Activated CD4-positive, alpha-beta T cell treated with anti-CD3 and anti-CD28 coated beads, Interleukin-2, amount 10 ng/mL, durations not matched to agents 7 days and 5 days (primary cell): ENCODE data around the gene GEMIN7. TPM values are rescaled to one million over a fixed set of nuclear protein-coding genes. Genes with fewer than 3 reads are reported as not detected.
A peak's percentile ranks its signal among the peaks of the same experiment; 100 is the strongest.

ENCODE experiments used
- CTCF ChIA-PET: fragments of 350-600 bp; sonication (Branson Sonifier 250); formaldehyde crosslinking; loops from one replicate; lab custom pipeline; 2021; ENCODE audit warnings: antibody characterized with exemption; lab: Charles Lee
- POLR2A ChIA-PET: fragments of 350-600 bp; sonication (Branson Sonifier 250); formaldehyde crosslinking; loops from one replicate; lab custom pipeline; 2021; ENCODE audit warnings: antibody characterized with exemption; lab: Charles Lee
- DNase-seq: peaks from one replicate; pipeline ENCODE4 v3.0.0-alpha.2; 2020
- H3K27ac Mint-ChIP-seq: one replicate; pipeline ENCODE4 v1.8.0; 2021; ENCODE audit warnings: mild to moderate bottlenecking, moderate library complexity, mixed read lengths
- H3K27me3 Mint-ChIP-seq: one replicate; pipeline ENCODE4 v1.8.0; 2021; ENCODE audit warnings: mixed read lengths
- H3K36me3 Mint-ChIP-seq: one replicate; pipeline ENCODE4 v1.8.0; 2021; ENCODE audit warnings: low read depth, mixed read lengths
- H3K4me1 Mint-ChIP-seq: one replicate; pipeline ENCODE4 v1.8.0; 2021; ENCODE audit warnings: mixed read lengths
- H3K4me3 Mint-ChIP-seq: one replicate; pipeline ENCODE4 v1.8.0; 2021; ENCODE audit warnings: mild to moderate bottlenecking, moderate library complexity, mixed read lengths
- H3K9me3 Mint-ChIP-seq: one replicate; pipeline ENCODE4 v1.8.0; 2021; ENCODE audit warnings: mixed read lengths
- total RNA-seq, 2 experiments: library from RNA; stranded (reverse); gene quantifications; one replicate each; pipeline ENCODE4 v1.2.3, GENCODE V29; 2021

The GEMIN7 gene
- total RNA-seq, 2 experiments from 2014 or later, result 27.1 to 30.0 TPM

DNA sequence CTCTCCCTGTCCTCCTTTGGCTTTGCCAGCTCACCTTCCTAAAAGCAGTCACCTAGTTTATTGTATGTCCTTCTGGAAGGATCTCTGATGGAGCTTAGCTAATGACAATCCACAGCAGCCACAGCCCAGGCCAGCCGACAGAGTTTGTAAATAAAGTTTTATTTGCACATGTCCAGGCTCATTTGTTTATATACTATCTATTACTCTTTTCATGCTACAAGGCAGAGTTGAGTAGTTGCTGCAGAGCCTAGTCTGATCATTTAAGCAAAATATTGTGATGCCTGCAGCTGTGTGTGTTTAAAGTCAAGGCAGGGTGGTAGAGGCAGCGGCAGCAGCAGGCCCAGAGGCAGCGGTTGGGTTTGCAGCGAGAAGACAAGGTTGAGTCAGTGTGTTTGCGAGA lies 49.1 kb downstream of the GEMIN7 start:
- no peak overlapping the region for H3K4me3 Mint-ChIP-seq
- H3K4me1 Mint-ChIP-seq, result peaks cover 15% of the 10 kb centered on the region
- H3K27me3 Mint-ChIP-seq, result no peaks in the 10 kb centered on the region
- H3K36me3 Mint-ChIP-seq, result no peaks in the 10 kb centered on the region
- ChIA-PET POLR2A (no interaction called here), CTCF (no interaction called here)
- H3K9me3 Mint-ChIP-seq, result no peaks in the 10 kb centered on the region
- no peak overlapping the region for H3K27ac Mint-ChIP-seq
- DNase-seq, result no peak

DNA sequence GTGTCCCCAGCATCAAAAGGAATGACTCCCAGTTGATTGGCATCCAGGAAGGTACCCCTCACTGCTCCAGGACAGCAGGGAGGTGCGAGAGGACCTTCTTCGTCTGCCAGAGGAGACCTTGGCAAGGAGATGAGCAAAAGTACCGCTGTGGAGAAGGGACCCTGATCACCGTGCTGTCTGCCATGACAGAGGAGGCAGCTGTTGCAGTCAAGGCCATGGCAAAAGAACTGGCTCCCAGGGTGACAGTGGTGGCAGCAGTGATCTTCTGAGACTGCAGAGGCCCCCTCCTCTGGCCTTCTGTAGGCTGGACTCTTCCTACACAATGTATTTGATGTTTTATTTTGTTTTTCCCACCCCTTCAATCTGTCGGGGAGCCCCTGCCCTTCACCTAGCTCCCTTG lies 49.7 kb downstream of the GEMIN7 start:
- POLR2A ChIA-PET, result no interaction called here
- H3K36me3 Mint-ChIP-seq, result no peaks in the 10 kb centered on the region

DNA sequence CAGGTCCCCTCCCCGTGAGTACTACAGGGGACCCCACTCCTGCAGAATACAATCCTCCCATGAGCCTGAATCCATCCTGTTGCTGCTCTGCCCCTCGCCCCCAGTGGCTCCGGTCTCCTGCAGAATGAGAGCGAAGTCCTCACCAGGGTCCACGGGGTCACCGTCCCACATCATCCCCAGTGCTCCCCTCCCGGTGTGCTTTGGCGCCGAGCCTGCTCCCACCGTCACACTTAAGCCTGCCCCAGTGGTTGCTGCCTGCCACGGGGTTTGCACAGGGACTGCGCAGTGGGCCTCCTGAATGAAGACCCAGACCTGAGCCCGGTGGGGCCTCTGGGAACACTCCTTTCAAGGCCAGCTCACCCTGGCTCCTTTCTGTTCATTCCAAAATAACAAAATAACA lies 51.2 kb downstream of the GEMIN7 start:
- Mint-ChIP-seq H3K36me3 (no peaks in the 10 kb centered on the region), H3K9me3 (no peaks in the 10 kb centered on the region), H3K4me3 (no peak overlapping the region), H3K27me3 (no peaks in the 10 kb centered on the region), H3K27ac (no peak overlapping the region), H3K4me1 (peaks cover 14% of the 10 kb centered on the region)
- ChIA-PET CTCF (no interaction called here), POLR2A (no interaction called here)
- DNase-seq, result no peak

More for the DNA sequence above, 49.7 kb downstream of the GEMIN7 start:
- no peak for DNase-seq
- Mint-ChIP-seq H3K27me3 (no peaks in the 10 kb centered on the region), H3K4me3 (no peak overlapping the region), H3K4me1 (peaks cover 15% of the 10 kb centered on the region), H3K9me3 (no peaks in the 10 kb centered on the region), H3K27ac (no peak overlapping the region)
- CTCF ChIA-PET, result no interaction called here

DNA sequence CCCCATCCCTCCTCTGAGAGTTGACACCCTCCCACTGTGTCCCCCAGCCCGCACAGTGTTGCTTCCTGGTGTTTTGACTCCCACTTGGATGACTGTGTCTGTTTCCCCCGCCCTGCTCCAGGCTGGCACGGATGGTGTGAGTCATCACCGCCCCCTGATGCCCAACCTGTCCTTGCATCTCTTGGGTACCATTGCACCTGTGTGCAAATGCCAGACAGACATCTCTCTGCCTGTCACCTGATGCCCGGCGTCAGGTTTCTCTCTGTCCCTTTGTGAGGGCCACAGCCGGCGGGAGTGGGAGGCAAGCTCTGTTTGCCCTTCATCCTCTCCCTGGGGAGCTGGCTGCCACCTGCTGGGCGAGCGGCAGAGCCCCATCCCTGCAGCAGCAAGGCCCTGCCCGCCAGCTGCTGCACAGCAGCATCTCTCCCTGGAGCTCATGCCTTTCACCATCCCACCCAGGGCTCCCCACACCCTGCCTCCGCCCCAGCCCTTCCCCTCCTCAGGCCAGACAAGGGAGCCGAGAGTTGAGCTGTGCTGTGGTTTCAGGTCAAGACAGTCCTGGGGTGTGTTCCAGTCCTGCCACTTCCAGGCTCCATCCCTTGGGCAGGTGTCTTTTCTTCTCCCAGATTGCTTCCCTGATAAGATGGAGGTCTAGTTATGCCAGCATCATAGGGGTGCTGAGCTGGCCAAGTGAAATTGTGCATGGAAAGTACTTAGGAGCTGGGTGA lies 52.0 kb downstream of the GEMIN7 start:
- H3K36me3 Mint-ChIP-seq, result no peaks in the 10 kb centered on the region
- peaks cover 11% of the 10 kb centered on the region for H3K4me1 Mint-ChIP-seq
- no peak for DNase-seq
- ChIA-PET CTCF (no interaction called here), POLR2A (no interaction called here)
- H3K27me3 Mint-ChIP-seq, result no peaks in the 10 kb centered on the region
- H3K4me3 Mint-ChIP-seq, result no peak overlapping the region
- no peak overlapping the region for H3K27ac Mint-ChIP-seq
- H3K9me3 Mint-ChIP-seq, result no peaks in the 10 kb centered on the region

DNA sequence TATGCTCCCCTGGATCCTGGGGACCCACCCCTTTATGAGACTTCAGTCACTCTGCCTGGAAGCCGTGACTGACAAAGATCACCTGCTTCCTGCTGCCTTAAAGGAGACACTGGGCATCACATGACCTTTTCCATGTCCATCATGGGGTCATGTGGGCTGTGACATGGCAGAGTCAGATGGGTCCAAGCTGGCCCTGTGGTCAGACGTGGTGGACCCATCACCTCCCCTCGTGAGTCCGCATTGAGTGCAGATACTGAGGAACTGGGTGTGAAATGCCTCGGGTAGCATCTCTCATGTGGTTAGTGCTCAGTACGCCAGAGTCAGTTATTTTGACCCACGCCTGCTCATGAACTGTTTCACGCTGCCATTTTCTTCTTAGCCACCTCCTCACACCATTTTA lies 54.6 kb downstream of the GEMIN7 start:
- Mint-ChIP-seq H3K4me1 (peaks cover 11% of the 10 kb centered on the region), H3K4me3 (no peak overlapping the region), H3K9me3 (no peaks in the 10 kb centered on the region), H3K27me3 (no peaks in the 10 kb centered on the region), H3K27ac (no peak overlapping the region), H3K36me3 (no peaks in the 10 kb centered on the region)
- ChIA-PET CTCF (no interaction called here), POLR2A (no interaction called here)
- DNase-seq, result no peak

DNA sequence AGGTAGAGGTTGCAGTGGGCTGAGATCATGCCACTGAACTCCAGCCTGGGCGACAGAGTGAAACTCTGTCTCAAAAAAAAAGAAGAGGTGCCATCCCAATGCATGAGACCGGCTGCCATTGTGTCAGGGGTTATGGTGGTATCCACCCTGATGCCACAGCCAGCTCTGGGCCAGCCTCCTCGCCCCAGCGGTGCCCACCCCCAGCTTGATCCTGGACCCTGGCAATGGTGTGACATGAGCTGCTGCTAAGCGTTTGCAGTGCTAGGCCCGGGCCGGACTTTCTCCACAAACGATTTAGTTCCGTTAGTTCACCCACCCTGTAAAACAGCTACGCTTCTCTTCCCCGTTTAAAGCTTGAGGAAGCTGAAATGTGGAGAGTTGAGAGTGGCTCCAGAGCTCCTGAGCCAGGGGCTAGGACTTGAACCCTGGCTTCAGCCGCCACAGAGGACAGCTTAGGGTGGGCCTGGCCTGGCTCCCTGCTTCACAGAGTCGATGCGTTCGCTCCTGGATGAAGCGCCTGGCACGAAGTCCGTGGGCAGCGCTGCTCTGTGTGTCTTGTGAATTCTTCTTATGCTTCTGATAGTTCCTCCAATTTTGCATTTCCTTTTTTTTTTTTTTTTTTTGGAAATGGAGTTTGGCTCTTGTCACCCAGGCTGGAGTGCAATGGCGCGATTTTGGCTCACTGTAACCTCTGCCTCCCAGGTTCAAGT lies 56.3 kb downstream of the GEMIN7 start:
- POLR2A ChIA-PET, result no interaction called here

DNA sequence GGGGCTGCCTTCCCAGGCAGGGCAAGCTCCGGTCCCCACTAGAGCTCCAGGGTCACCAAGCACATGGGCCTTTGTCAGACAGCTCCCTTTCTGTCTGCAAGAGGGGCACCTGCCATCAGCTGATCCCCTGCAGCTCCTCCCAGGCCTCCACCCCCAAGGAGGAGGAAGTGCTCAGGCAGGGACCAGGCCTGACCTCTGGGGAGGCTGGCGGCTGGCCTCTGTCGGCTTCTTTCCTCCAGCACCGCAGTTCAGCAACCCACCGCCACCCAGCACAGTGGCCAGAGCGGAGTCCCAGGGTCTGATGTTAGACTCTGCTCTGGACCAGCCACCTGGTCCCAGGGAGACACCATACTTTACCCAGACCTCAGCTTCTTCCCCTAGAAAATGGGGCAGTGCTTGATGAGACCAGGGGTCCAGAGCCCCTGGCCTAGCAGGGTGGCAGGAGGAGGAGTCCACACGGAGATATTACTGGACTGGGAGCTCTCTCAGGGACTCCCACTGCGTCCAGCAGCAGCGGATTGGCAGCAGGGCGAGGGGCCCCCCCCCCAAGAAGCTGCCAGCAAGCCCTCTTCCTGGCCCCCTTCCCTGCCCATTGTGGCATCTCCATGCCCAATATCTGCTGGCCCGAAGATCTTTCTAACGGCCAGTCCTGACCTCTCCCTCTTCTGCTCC lies 57.6 kb downstream of the GEMIN7 start:
- CTCF ChIA-PET, result interaction anchor here (0.7 to 1.6 kb wide), 2 partner anchors 19 to 1485 kb away, joined by 5 to 6 read pairs; no protein-coding TSS in a partner anchor
- POLR2A ChIA-PET, result interaction anchor here (0.6 kb wide), 1 partner anchor 29 kb away, joined by 3 read pairs; no protein-coding TSS in a partner anchor
- Mint-ChIP-seq H3K36me3 (peaks cover 2% of the 10 kb centered on the region), H3K27me3 (no peaks in the 10 kb centered on the region), H3K9me3 (no peaks in the 10 kb centered on the region), H3K4me3 (no peak overlapping the region), H3K27ac (no peak overlapping the region), H3K4me1 (peaks cover 4% of the 10 kb centered on the region)
- no peak for DNase-seq

More for the DNA sequence above, 56.3 kb downstream of the GEMIN7 start:
- no peak overlapping the region for H3K27ac Mint-ChIP-seq
- CTCF ChIA-PET, result interaction anchor here (1.6 kb wide), 1 partner anchor 17 kb away, joined by 6 read pairs; no protein-coding TSS in a partner anchor
- H3K4me1 Mint-ChIP-seq, result peaks cover 11% of the 10 kb centered on the region
- DNase-seq, result no peak
- no peaks in the 10 kb centered on the region for H3K36me3 Mint-ChIP-seq
- no peaks in the 10 kb centered on the region for H3K27me3 Mint-ChIP-seq
- H3K9me3 Mint-ChIP-seq, result no peaks in the 10 kb centered on the region
- H3K4me3 Mint-ChIP-seq, result no peak overlapping the region

DNA sequence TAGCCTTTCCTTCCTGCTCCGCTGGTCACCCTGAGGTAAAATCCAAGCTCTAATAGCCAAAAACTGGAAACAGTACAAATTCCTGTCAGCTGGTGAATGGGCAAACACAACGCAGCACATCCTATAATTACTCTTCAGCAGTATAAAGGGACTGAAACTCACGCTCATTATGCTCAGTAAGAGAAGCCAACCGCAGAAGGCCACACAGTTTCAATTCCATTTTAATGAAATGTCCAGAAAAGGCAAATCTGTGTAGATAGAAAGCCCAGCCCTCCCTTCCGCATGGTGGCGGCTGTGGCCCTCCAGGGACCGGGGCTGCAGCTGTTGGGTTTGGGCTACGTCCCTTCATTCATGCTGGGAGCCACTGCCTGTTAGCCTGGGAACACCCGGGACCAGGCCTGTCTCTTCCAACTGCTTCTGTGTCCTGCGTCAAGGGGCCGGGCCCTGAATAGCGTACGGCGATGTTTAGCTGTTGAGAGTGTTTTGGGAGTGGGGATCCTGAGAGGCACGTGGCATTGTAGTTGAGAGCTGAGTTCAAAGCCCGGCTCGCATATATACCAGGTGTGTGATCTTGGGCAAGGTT lies 58.2 kb downstream of the GEMIN7 start:
- ChIA-PET CTCF (interaction anchor here (0.7 kb wide), 1 partner anchor 1485 kb away, joined by 5 read pairs; no protein-coding TSS in a partner anchor), POLR2A (no interaction called here)
- no peak overlapping the region for H3K4me3 Mint-ChIP-seq
- no peak overlapping the region for H3K27ac Mint-ChIP-seq
- peaks cover 4% of the 10 kb centered on the region for H3K4me1 Mint-ChIP-seq
- DNase-seq, result no peak
- H3K9me3 Mint-ChIP-seq, result no peaks in the 10 kb centered on the region
- no peaks in the 10 kb centered on the region for H3K27me3 Mint-ChIP-seq
- peaks cover 2% of the 10 kb centered on the region for H3K36me3 Mint-ChIP-seq

DNA sequence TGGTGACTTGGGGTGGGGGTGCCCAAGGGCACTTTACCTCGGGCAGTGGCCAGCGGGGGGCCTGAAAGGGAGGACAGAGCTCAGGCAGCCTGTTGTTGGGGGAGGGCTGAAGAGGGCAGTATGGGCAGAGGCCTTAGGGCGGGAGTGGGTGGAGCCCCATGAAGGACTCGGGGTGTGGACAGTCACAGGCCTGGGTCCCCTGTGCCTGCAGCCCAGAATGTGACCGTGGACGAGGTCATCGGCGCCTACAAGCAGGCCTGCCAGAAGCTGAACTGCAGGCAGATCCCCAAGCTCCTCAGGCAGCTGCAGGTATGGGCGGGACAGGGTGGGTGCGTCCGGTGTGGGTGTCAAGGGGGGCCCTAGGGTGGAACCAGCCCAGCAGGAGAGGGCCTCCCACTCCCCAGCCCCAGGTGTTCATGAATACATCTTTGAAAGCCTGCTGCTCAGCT lies 59.3 kb downstream of the GEMIN7 start:
- Mint-ChIP-seq H3K4me3 (no peak overlapping the region), H3K36me3 (peaks cover 7% of the 10 kb centered on the region), H3K4me1 (peaks cover 4% of the 10 kb centered on the region), H3K27me3 (no peaks in the 10 kb centered on the region), H3K27ac (no peak overlapping the region), H3K9me3 (no peaks in the 10 kb centered on the region)
- CTCF ChIA-PET, result interaction anchor here (0.6 kb wide), 1 partner anchor 9 kb away, joined by 5 read pairs; no protein-coding TSS in a partner anchor
- DNase-seq, result no peak
- POLR2A ChIA-PET, result no interaction called here

DNA sequence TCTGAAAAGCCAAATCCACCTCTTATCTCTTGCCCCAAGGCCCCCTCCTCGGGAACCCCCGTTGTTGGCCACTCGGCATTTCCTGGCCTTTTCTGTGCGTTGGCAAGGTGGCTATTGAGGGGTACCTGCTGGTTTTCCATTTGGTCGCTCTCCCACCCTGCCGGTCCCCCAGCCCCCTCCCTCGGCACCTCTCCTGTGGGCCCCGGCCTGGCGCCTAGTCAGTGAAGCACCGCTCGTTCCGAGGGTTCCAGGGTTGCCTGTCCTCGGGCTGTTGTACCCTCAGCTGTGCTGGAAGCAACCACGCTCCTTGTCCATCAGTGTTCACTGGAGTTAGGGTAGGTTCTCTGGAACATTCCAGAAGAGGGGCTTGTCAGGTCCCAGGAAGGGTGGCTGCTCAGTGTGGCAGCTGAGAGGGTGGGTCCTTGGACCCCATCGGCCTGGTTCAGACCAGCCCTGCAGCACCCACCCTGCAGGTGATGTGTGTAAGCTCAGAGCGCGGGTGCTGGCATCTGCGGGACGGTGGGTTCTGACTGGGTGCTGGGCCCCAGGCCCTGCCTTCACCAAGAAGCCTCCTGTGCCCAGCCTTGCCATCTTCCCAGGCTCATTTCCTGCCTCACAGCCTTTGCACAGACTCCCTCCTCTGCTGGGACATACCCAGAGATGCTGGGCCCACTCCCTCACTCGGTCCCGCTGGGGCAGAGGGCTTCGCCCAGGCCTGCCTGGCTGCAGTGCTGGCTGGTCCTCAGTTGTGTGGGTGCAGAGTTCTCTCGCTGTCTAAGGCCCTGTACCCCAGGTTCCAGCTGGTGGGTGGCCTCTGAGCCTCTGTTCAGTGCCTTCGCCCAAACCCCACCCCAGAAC lies 60.5 kb downstream of the GEMIN7 start:
- DNase-seq, result no peak
- peaks cover 4% of the 10 kb centered on the region for H3K4me1 Mint-ChIP-seq
- peaks cover 7% of the 10 kb centered on the region for H3K36me3 Mint-ChIP-seq
- no peak overlapping the region for H3K4me3 Mint-ChIP-seq
- no peaks in the 10 kb centered on the region for H3K9me3 Mint-ChIP-seq
- H3K27me3 Mint-ChIP-seq, result no peaks in the 10 kb centered on the region
- ChIA-PET POLR2A (no interaction called here), CTCF (no interaction called here)
- H3K27ac Mint-ChIP-seq, result no peak overlapping the region

DNA sequence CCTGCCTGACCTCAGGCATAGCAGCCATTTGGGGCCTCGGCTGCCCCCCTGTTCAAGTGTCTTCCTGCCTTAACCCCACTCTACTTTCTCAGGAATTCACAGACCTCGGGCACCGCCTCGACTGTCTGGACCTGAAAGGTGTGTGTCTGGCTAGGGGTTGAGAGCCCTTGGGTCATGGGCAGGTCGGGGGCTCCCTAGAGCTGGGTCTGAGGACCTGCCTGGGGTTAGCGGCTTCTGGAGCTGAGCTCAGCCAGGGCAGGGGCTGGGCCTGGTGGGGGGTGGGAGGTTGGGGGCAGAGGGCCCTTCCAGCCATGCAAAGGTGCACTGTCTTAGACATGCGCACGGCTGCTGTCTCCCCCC lies 61.1 kb downstream of the GEMIN7 start:
- peak overlapping the region; percentile 36 for H3K27ac Mint-ChIP-seq
- POLR2A ChIA-PET, result no interaction called here
- peaks cover 4% of the 10 kb centered on the region for H3K4me1 Mint-ChIP-seq
- no peak for DNase-seq
- CTCF ChIA-PET, result interaction anchor here (0.5 kb wide), 1 partner anchor 170 kb away, joined by 5 read pairs; no protein-coding TSS in a partner anchor
- H3K36me3 Mint-ChIP-seq, result peaks cover 7% of the 10 kb centered on the region
- no peak overlapping the region for H3K4me3 Mint-ChIP-seq
- H3K27me3 Mint-ChIP-seq, result no peaks in the 10 kb centered on the region
- no peaks in the 10 kb centered on the region for H3K9me3 Mint-ChIP-seq

DNA sequence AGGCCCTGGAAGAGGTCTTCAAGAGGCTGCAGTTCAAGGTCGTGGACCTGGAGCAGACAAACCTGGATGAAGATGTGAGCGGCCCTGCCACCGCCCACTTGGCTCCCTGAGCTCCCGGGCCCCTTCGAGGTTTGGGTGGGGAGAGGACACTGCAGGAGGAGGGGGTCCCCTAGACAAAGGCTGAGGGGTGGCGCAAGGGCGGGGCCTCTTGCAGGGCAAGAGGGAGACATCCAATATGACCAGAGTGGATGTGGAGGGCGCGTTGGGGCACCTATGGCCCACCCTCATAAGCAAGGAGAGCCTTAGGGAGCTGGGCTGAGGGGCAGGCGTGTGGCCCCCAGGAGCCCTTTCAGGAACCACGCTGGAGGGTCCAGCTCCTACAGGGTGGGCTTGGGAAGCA lies 61.5 kb downstream of the GEMIN7 start:
- DNase-seq, result no peak
- Mint-ChIP-seq H3K36me3 (peaks cover 7% of the 10 kb centered on the region), H3K4me1 (peaks cover 4% of the 10 kb centered on the region), H3K27ac (peak overlapping the region; percentile 36), H3K27me3 (no peaks in the 10 kb centered on the region), H3K4me3 (no peak overlapping the region), H3K9me3 (no peaks in the 10 kb centered on the region)
- ChIA-PET CTCF (interaction anchor here (0.5 kb wide), 1 partner anchor 170 kb away, joined by 5 read pairs; no protein-coding TSS in a partner anchor), POLR2A (no interaction called here)
